Lower leg skin (tissue), 3 donors: ENCODE data around the gene CACNG3.

ENCODE experiments used
- POLR2A ChIP-seq, 2 donors: fragments of 450-650 bp; IDR thresholded peaks; one replicate each; pipeline ENCODE4 v1.6.1; 2016 to 2017; ENCODE audit warnings: antibody characterized with exemption in 2 of 2, mild to moderate bottlenecking in 1 of 2, moderate library complexity in 1 of 2
- TF ChIP-seq, protein P1 (sequence below), 3 donors: fragments of 450-650 bp; IDR thresholded peaks; one replicate each; pipeline ENCODE4 v1.5.1; 2016; ENCODE audit warnings: antibody characterized with exemption in 3 of 3, mild to moderate bottlenecking in 3 of 3, moderate library complexity in 2 of 3

DNA sequence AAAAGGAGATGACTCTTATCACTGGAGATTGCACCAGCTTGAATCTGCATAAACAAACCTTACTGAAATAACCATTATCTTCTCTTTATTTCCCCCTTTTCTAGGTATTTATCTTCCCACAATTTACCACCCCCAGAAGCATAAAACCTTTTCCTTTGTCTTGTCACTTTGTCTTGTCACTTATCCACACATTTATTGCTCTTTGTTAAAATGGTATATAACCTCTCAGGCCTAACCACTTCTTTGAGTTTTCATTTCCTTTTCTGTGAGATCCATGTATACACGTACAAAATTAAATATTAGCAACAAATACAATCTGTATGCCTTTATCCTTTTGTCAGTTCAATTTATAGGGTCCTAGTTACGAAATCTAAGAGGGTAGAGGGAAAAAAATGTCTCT is 122.9 kb downstream of the CACNG3 start:
- TF ChIP-seq, protein P1, sequence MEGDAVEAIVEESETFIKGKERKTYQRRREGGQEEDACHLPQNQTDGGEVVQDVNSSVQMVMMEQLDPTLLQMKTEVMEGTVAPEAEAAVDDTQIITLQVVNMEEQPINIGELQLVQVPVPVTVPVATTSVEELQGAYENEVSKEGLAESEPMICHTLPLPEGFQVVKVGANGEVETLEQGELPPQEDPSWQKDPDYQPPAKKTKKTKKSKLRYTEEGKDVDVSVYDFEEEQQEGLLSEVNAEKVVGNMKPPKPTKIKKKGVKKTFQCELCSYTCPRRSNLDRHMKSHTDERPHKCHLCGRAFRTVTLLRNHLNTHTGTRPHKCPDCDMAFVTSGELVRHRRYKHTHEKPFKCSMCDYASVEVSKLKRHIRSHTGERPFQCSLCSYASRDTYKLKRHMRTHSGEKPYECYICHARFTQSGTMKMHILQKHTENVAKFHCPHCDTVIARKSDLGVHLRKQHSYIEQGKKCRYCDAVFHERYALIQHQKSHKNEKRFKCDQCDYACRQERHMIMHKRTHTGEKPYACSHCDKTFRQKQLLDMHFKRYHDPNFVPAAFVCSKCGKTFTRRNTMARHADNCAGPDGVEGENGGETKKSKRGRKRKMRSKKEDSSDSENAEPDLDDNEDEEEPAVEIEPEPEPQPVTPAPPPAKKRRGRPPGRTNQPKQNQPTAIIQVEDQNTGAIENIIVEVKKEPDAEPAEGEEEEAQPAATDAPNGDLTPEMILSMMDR (IDR thresholded peaks at IDR 0.05), result no peak
- TF ChIP-seq POLR2A (IDR thresholded peaks at IDR 0.05), result no peak
